H9 (cell line): ENCODE measurements around the gene NPDC1. TPM values are rescaled to one million over a fixed set of nuclear protein-coding genes. Genes with fewer than 3 reads are reported as not detected.

ENCODE experiments used
- DNase-seq: peaks from one replicate; pipeline ENCODE4 v3.0.0-alpha.2; 2017
- H2AFZ ChIP-seq: one replicate; pipeline ENCODE4 v1.6.1; 2013; ENCODE audit warnings: mild to moderate bottlenecking, low read length, control low read depth, moderate library complexity
- H2AK5ac ChIP-seq: 2 replicates; pipeline ENCODE4 v1.6.1; 2013; ENCODE audit warnings: low read length, control low read depth, mixed read lengths; ENCODE audit not compliant: insufficient read length
- H2BK120ac ChIP-seq: one replicate; pipeline ENCODE4 v1.6.1; 2013; ENCODE audit warnings: low read depth, mild to moderate bottlenecking, low read length, control low read depth, inconsistent platforms; ENCODE audit not compliant: poor library complexity, severe bottlenecking
- H2BK12ac ChIP-seq: 2 replicates; pipeline ENCODE4 v1.6.1; 2013; ENCODE audit warnings: low read length, control low read depth, mixed read lengths, low read depth; ENCODE audit not compliant: insufficient read length
- H2BK15ac ChIP-seq: 2 replicates; pipeline ENCODE4 v1.6.1; 2013; ENCODE audit warnings: low read depth, low read length, control low read depth
- H2BK20ac ChIP-seq: one replicate; pipeline ENCODE4 v1.6.1; 2013; ENCODE audit warnings: low read depth, mild to moderate bottlenecking, low read length, control low read depth, inconsistent platforms; ENCODE audit not compliant: poor library complexity, severe bottlenecking
- H2BK5ac ChIP-seq: 2 replicates; pipeline ENCODE4 v1.6.1; 2013; ENCODE audit warnings: low read length, control low read depth, mixed read lengths; ENCODE audit not compliant: insufficient read length
- H3K14ac ChIP-seq: 2 replicates; pipeline ENCODE4 v1.6.1; 2013; ENCODE audit warnings: low read length, control low read depth; ENCODE audit not compliant: insufficient read depth
- H3K18ac ChIP-seq: 2 replicates; pipeline ENCODE4 v1.6.1; 2013; ENCODE audit warnings: low read depth, mild to moderate bottlenecking, mixed read lengths, low read length, control low read depth; ENCODE audit not compliant: insufficient read length
- H3K23ac ChIP-seq: 2 replicates; pipeline ENCODE4 v1.6.1; 2013; ENCODE audit warnings: low read length, control low read depth, mixed read lengths, low read depth; ENCODE audit not compliant: insufficient read length
- H3K23me2 ChIP-seq: 2 replicates; pipeline ENCODE4 v1.6.1; 2013; ENCODE audit warnings: low read depth, mild to moderate bottlenecking, mixed read lengths, low read length, control low read depth; ENCODE audit not compliant: insufficient read length, poor library complexity, severe bottlenecking
- H3K27ac ChIP-seq: 2 replicates; pipeline ENCODE4 v1.5.1; 2013; ENCODE audit warnings: low read length, control low read depth, mixed read lengths, low read depth; ENCODE audit not compliant: insufficient read length
- H3K27me3 ChIP-seq: 2 replicates; pipeline ENCODE4 v1.6.1; 2013; ENCODE audit warnings: low read length, control low read depth, inconsistent platforms; ENCODE audit not compliant: insufficient read depth
- H3K4ac ChIP-seq: 2 replicates; pipeline ENCODE4 v1.6.1; 2013; ENCODE audit warnings: low read depth, mild to moderate bottlenecking, control low read depth, inconsistent platforms, low read length, moderate library complexity
- H3K4me1 ChIP-seq: 2 replicates; pipeline ENCODE4 v1.6.1; 2013; ENCODE audit warnings: low read length, control low read depth, inconsistent platforms; ENCODE audit not compliant: insufficient read depth
- H3K4me2 ChIP-seq: 2 replicates; pipeline ENCODE4 v1.6.1; 2013; ENCODE audit warnings: low read length, control low read depth, mixed read lengths; ENCODE audit not compliant: insufficient read length, insufficient read depth
- H3K56ac ChIP-seq: 2 replicates; pipeline ENCODE4 v1.6.1; 2013; ENCODE audit warnings: low read depth, mild to moderate bottlenecking, mixed read lengths, low read length, control low read depth; ENCODE audit not compliant: insufficient read length
- H3K79me1 ChIP-seq: 2 replicates; pipeline ENCODE4 v1.6.1; 2013; ENCODE audit warnings: low read depth, mild to moderate bottlenecking, moderate library complexity, low read length, control low read depth, inconsistent platforms; ENCODE audit not compliant: insufficient read depth, poor library complexity, severe bottlenecking
- H3K79me2 ChIP-seq: 2 replicates; pipeline ENCODE4 v1.6.1; 2013; ENCODE audit warnings: low read length, control low read depth, inconsistent platforms; ENCODE audit not compliant: insufficient read depth
- H3K9ac ChIP-seq: 2 replicates; pipeline ENCODE4 v1.6.1; 2013; ENCODE audit warnings: low read length, control low read depth, mixed read lengths; ENCODE audit not compliant: insufficient read length; ENCODE audit errors: extremely low read depth
- H3K9me3 ChIP-seq: one replicate; pipeline ENCODE4 v1.6.1; 2013; ENCODE audit warnings: low read depth, low read length, inconsistent platforms; ENCODE audit not compliant: control insufficient read depth
- H3T11ph ChIP-seq: one replicate; pipeline ENCODE4 v1.6.1; 2013; ENCODE audit warnings: mild to moderate bottlenecking, low read length, control low read depth, inconsistent platforms
- H4K20me1 ChIP-seq: one replicate; pipeline ENCODE4 v1.6.1; 2013; ENCODE audit not compliant: control insufficient read depth, insufficient read length, insufficient read depth
- H4K5ac ChIP-seq: 2 replicates; pipeline ENCODE4 v1.6.1; 2013; ENCODE audit warnings: low read depth, mild to moderate bottlenecking, mixed read lengths, low read length, control low read depth; ENCODE audit not compliant: insufficient read length
- H4K8ac ChIP-seq: replicated peaks from 2 replicates; pipeline ENCODE4 v1.6.1; 2013; ENCODE audit warnings: low read length, control low read depth, mixed read lengths, low read depth; ENCODE audit not compliant: insufficient read length
- H4K91ac ChIP-seq: 2 replicates; pipeline ENCODE4 v1.6.1; 2013; ENCODE audit warnings: low read depth, mild to moderate bottlenecking, moderate library complexity, mixed read lengths, low read length, control low read depth; ENCODE audit not compliant: insufficient read length
- H3K27ac Mint-ChIP-seq, 3 experiments: 2 replicates in 2 of 3; 3 replicates in 1 of 3; pipeline ENCODE4 v1.8.0; 2020 to 2021; ENCODE audit warnings: mixed read lengths in 3 of 3, mild to moderate bottlenecking in 1 of 3, moderate library complexity in 1 of 3
- H3K27me3 Mint-ChIP-seq: 2 replicates; pipeline ENCODE4 v1.8.0; 2021; ENCODE audit warnings: low read depth, mild to moderate bottlenecking, moderate library complexity, mixed read lengths
- H3K36me3 Mint-ChIP-seq, 3 experiments: 2 replicates in 2 of 3; 3 replicates in 1 of 3; pipeline ENCODE4 v1.8.0; 2020 to 2021; ENCODE audit warnings: low read depth in 3 of 3, mixed read lengths in 3 of 3; ENCODE audit not compliant: insufficient read depth in 1 of 3
- H3K4me1 Mint-ChIP-seq, 2 experiments: 2 replicates each; pipeline ENCODE4 v1.8.0; 2020; ENCODE audit warnings: mixed read lengths in 2 of 2
- H3K4me3 Mint-ChIP-seq, 2 experiments: 2 replicates in 1 of 2; 3 replicates in 1 of 2; pipeline ENCODE4 v1.8.0; 2020 to 2021; ENCODE audit warnings: mild to moderate bottlenecking in 2 of 2, mixed read lengths in 2 of 2, moderate library complexity in 1 of 2
- H3K9me3 Mint-ChIP-seq, 2 experiments: 2 replicates in 1 of 2; 3 replicates in 1 of 2; pipeline ENCODE4 v1.8.0; 2020; ENCODE audit warnings: mild to moderate bottlenecking in 2 of 2, mixed read lengths in 2 of 2, moderate library complexity in 1 of 2
- WGBS: extraction: QIAGEN DNeasy Blood & Tissue Kit; methylation state at CpG from one replicate; pipeline ENCODE4 v1.1.7; 2013; ENCODE audit warnings: missing lambda C conversion rate, low lambda C conversion rate, mixed read lengths; ENCODE audit not compliant: insufficient read length; ENCODE audit errors: extremely low coverage; 5-methylcytosine and 5-hydroxymethylcytosine counted together
- total RNA-seq: library from RNA; stranded (reverse); gene quantifications from 2 replicates; pipeline ENCODE4 v1.2.1, GENCODE V29; 2021
- TF ChIP-seq, protein P1 (sequence below): fragments of 200-600 bp; sonication (generic); conservative IDR thresholded peaks from 3 replicates; pipeline ENCODE4 v1.8.0; 2021; ENCODE audit warnings: antibody characterized with exemption, mild to moderate bottlenecking

The NPDC1 gene
- total RNA-seq, 1 experiment from 2014 or later: 57.6 TPM

GRCh38 chr9:137007108-137007815 lies 38.7 kb downstream of the NPDC1 start:
- H3K23me2 ChIP-seq: no peaks in the 10 kb centered on the region
- TF ChIP-seq, protein P1, sequence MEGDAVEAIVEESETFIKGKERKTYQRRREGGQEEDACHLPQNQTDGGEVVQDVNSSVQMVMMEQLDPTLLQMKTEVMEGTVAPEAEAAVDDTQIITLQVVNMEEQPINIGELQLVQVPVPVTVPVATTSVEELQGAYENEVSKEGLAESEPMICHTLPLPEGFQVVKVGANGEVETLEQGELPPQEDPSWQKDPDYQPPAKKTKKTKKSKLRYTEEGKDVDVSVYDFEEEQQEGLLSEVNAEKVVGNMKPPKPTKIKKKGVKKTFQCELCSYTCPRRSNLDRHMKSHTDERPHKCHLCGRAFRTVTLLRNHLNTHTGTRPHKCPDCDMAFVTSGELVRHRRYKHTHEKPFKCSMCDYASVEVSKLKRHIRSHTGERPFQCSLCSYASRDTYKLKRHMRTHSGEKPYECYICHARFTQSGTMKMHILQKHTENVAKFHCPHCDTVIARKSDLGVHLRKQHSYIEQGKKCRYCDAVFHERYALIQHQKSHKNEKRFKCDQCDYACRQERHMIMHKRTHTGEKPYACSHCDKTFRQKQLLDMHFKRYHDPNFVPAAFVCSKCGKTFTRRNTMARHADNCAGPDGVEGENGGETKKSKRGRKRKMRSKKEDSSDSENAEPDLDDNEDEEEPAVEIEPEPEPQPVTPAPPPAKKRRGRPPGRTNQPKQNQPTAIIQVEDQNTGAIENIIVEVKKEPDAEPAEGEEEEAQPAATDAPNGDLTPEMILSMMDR: no peak
- no peak for DNase-seq
- H2BK20ac ChIP-seq: no peak overlapping the region
- Mint-ChIP-seq H3K4me3 (no peak overlapping the region), H3K9me3 (peaks cover 16 to 19% of the 10 kb centered on the region in 2 experiments), H3K4me1 (no peaks in the 10 kb centered on the region), H3K27me3 (peaks cover 8% of the 10 kb centered on the region), H3K36me3 (peaks cover 5 to 6% (median 5%) of the 10 kb centered on the region in 3 experiments; a peak in 5 of 7 replicates), H3K27ac (no peak overlapping the region)
- H4K91ac ChIP-seq: no peak overlapping the region
- no peak overlapping the region for H3K14ac ChIP-seq
- no peak overlapping the region for H3K9ac ChIP-seq
- no peak overlapping the region for H2BK120ac ChIP-seq
- no peak overlapping the region for H2BK12ac ChIP-seq
- H4K8ac ChIP-seq: no peak overlapping the region
- WGBS: no CpG with 5 or more reads among the region's 30 CpGs
- no peaks in the 10 kb centered on the region for H3K9me3 ChIP-seq
- H3K4me2 ChIP-seq: no peak overlapping the region
- H3K18ac ChIP-seq: no peak overlapping the region
- no peak overlapping the region for H4K5ac ChIP-seq
- H2AK5ac ChIP-seq: no peak overlapping the region
- H3K4ac ChIP-seq: no peak overlapping the region
- H3T11ph ChIP-seq: no peak overlapping the region
- H3K56ac ChIP-seq: no peak overlapping the region
- H3K27me3 ChIP-seq: no peaks in the 10 kb centered on the region
- H2AFZ ChIP-seq: no peak overlapping the region
- no peaks in the 10 kb centered on the region for H3K79me2 ChIP-seq
- no peaks in the 10 kb centered on the region for H3K79me1 ChIP-seq
- no peak overlapping the region for H2BK15ac ChIP-seq
- no peak overlapping the region for H2BK5ac ChIP-seq
- H4K20me1 ChIP-seq: peaks cover 2% of the 10 kb centered on the region
- H3K4me1 ChIP-seq: no peaks in the 10 kb centered on the region
- H3K23ac ChIP-seq: no peak overlapping the region
- H3K27ac ChIP-seq: no peak overlapping the region
